GM19328 (cell line): Measurements from ENCODE around the gene PLCB1.

Experiments used
- ATAC-seq: cut with Tn5 transposase; IDR thresholded peaks from one replicate; pipeline ENCODE4 v1.9.1; 2021; ENCODE audit warnings: mild to moderate bottlenecking, moderate library complexity; ENCODE audit not compliant: unreplicated experiment

Gene PLCB1

GRCh38 chr20:8744228-8744844 lies 612.3 kb downstream of the PLCB1 start:
- ATAC-seq = no peak

GRCh38 chr20:8749101-8749500 lies 617.0 kb downstream of the PLCB1 start:
- ATAC-seq = no peak

- no peak for ATAC-seq
These were observed 617.9 kb downstream of the PLCB1 start for GRCh38 chr20:8749986-8750385.

GRCh38 chr20:8755340-8756118 lies 623.5 kb downstream of the PLCB1 start:
- no peak for ATAC-seq

GRCh38 chr20:8756410-8756809 lies 624.3 kb downstream of the PLCB1 start:
- no peak for ATAC-seq

GRCh38 chr20:8757146-8757545 lies 625.1 kb downstream of the PLCB1 start:
- no peak for ATAC-seq

- ATAC-seq = no peak
These were observed 632.4 kb downstream of the PLCB1 start for GRCh38 chr20:8764344-8764962.

GRCh38 chr20:8766868-8767390 lies 634.9 kb downstream of the PLCB1 start:
- ATAC-seq = no peak

GRCh38 chr20:8774412-8774811 lies 642.3 kb downstream of the PLCB1 start:
- ATAC-seq = no peak

- ATAC-seq = no peak
These were observed 645.8 kb downstream of the PLCB1 start for GRCh38 chr20:8777911-8778310.

- no peak for ATAC-seq
These were observed 646.3 kb downstream of the PLCB1 start for GRCh38 chr20:8778387-8778786.

GRCh38 chr20:8780915-8781314 lies 648.8 kb downstream of the PLCB1 start:
- no peak for ATAC-seq

- no peak for ATAC-seq
These were observed 650.7 kb downstream of the PLCB1 start for GRCh38 chr20:8782804-8783203.

GRCh38 chr20:8783734-8784133 lies 651.7 kb downstream of the PLCB1 start:
- ATAC-seq = no peak

- ATAC-seq = no peak
These were observed 654.3 kb downstream of the PLCB1 start for GRCh38 chr20:8786383-8786782.

GRCh38 chr20:8787090-8787489 lies 655.0 kb downstream of the PLCB1 start:
- no peak for ATAC-seq

- no peak for ATAC-seq
These were observed 656.2 kb downstream of the PLCB1 start for GRCh38 chr20:8788275-8788674.

- no peak for ATAC-seq
These were observed 656.8 kb downstream of the PLCB1 start for GRCh38 chr20:8788831-8789230.

- peak; percentile 70 for ATAC-seq
These were observed 658.5 kb downstream of the PLCB1 start for GRCh38 chr20:8790442-8791074.

GRCh38 chr20:8795404-8795803 lies 663.3 kb downstream of the PLCB1 start:
- no peak for ATAC-seq

- no peak for ATAC-seq
These were observed 664.1 kb downstream of the PLCB1 start for GRCh38 chr20:8796088-8796660.
